RCC 7860 (cell line): ENCODE results near the gene SCFD1.
"Not testable (repeated sequence)": the region's sequence is repeated elsewhere in the genome, so short reads cannot be mapped to it uniquely, and the experiment has no call there.

Experiments used
- DNase-seq: peaks from one replicate; pipeline ENCODE4 v3.0.0-alpha.2; 2015; ENCODE audit warnings: low spot score
- FAIRE-seq: peaks from 2 replicates; lab custom pipeline; 2012; peaks lifted over from hg19 to GRCh38; lab: Jason Lieb, UNC

The SCFD1 gene, protein sequence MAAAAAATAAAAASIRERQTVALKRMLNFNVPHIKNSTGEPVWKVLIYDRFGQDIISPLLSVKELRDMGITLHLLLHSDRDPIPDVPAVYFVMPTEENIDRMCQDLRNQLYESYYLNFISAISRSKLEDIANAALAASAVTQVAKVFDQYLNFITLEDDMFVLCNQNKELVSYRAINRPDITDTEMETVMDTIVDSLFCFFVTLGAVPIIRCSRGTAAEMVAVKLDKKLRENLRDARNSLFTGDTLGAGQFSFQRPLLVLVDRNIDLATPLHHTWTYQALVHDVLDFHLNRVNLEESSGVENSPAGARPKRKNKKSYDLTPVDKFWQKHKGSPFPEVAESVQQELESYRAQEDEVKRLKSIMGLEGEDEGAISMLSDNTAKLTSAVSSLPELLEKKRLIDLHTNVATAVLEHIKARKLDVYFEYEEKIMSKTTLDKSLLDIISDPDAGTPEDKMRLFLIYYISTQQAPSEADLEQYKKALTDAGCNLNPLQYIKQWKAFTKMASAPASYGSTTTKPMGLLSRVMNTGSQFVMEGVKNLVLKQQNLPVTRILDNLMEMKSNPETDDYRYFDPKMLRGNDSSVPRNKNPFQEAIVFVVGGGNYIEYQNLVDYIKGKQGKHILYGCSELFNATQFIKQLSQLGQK

DNA sequence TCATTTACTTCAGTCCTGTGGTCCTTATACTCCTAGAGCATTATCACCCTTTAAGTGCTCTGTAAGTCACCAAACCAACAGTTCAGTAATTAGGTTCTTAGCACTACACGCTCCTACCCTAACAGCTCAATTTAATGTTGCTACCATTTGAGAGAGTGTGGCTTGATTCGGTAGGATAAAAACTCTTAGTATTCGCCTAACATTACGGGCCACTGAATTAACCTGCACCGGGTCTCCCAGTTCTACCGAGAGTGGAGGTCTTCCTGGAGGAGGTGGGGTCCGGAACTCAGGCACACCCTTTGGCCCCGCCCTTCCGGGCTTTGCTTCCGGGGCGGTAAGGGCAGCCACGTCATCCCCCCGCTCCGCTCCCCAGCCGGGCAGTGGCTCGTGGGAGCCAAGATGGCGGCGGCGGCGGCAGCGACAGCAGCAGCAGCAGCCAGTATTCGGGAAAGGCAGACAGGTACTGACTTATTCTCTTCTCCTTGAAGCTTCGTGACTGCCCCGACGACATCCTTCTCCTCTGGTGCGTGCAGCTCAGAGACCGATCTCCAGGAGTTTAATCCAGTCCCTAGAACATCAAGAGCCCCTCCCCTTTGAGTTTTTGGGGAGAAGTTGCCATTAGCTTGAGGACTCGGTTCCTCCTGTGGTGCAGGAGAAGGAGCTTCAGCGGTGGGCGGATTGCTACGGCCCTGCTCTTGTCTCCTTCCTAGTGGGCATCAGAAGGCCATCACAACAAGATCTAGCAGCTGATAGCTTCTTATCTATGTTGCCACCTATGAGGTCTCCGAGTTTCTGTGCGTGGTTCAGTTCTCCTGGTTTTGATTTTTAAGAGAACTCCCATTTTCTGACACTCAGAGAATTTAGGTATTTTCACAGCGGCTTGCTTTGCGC lies at the start of gene SCFD1:
SCFD1 (plus strand) TSS at position 380 of the 891 bp plus-strand sequence; CDS start at position 400, 20 bp downstream.
- DNase-seq (peak; percentile 71), FAIRE-seq (no peak)

DNA sequence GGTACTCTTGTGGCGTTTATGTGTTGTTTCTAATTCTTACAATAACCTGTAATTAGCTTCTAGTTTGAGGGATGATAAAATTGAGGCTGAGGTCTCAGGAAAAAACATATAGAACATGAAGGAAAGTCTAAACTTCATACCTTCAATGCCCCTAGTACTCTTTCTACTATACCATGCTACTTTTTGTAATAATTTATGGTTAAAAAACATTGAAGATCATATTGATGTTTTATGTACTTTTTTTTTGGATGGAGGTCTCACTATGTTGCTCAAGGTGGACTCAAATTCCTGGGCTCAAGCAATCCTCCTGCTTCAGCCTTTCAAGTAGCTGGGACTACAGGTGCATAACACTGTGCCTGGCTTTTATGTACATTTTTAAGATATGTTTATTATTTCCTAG lies 49.3 kb upstream of the SCFD1 start:
- FAIRE-seq (no peak), DNase-seq (no peak)

DNA sequence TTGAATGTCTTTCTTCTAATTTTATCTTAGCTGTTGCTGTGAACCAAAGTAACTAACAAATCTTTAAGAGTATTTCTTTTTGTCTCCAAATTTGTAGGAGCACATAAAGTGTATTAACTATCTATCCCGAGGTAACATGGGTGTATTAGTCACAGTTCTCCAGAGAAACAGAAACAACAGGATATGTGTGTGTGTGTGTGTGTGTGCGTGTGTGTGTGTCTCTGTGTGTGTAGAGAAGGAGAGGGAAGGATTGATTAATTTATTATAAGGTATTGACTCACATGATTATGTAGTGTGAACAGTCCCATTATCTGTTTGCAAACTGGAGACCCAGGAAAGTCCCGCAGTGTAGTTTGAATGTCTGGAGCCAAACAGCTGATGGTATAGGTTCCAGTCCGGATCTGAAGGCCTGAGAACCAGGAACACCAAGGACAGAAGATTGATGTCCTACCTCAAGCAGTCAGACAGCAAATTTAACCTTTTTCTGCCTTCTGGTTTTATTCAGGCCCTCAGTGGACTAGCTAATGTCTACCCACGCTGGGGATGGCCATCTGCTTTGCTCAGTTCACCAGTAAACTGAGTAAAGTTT lies 48.8 kb upstream of the SCFD1 start:
- DNase-seq (no peak), FAIRE-seq (no peak)

DNA sequence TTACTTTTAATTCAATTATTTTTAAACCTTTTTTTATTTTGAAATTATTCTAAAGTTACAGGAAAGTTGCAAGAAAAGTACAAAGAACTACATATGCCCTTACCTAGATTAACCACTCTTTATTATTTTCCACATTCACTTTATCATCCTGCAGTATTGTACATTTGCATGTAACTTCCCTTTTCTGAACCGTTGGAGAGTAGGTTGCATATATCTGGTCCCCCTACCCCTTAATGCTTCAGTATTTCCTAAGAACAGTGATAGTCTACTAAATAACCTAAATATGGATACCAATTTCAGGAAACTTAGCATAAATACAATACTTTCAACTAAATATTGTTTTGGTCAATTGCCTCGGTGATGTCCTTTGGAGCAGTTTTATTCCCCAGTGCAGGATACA lies 48.2 kb upstream of the SCFD1 start:
- DNase-seq (no peak), FAIRE-seq (no peak)

DNA sequence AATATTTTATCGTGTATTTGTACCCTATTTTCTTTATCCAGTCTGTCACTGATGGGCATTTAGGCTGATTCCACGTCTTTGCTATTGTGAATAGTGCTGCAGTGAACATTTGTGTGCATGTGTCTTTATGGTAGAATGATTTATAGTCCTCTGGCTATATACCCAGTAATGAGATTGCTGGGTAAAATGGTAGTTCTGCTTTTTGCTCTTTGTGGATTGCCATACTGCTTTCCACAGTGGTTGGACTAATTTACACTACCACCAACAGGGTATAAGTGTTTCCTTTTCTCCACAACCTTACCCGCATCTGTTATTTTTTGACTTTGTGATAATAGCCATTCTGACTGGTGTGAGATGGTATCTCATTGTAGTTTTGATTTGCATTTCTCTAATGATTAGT lies 47.3 kb upstream of the SCFD1 start:
- FAIRE-seq, DNase-seq: not testable (repeated sequence)

DNA sequence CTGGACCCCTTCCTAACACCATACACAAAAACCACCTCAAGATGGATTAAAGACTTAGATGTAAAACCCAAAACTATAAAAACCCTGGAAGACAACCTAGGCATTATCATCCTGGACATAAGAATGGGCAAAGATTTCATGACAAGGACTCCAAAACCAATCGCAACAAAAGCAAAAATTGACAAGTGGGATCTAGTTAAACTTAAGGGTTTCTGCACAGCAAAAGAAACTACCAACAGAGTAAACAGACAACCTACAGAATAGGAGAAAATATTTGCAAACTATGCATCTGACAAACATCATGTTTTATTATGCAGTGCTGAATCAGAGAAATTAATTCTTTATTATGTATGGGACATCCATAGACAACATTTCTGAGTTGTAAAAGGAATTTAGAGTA lies 45.8 kb upstream of the SCFD1 start:
- FAIRE-seq, DNase-seq: not testable (repeated sequence)

DNA sequence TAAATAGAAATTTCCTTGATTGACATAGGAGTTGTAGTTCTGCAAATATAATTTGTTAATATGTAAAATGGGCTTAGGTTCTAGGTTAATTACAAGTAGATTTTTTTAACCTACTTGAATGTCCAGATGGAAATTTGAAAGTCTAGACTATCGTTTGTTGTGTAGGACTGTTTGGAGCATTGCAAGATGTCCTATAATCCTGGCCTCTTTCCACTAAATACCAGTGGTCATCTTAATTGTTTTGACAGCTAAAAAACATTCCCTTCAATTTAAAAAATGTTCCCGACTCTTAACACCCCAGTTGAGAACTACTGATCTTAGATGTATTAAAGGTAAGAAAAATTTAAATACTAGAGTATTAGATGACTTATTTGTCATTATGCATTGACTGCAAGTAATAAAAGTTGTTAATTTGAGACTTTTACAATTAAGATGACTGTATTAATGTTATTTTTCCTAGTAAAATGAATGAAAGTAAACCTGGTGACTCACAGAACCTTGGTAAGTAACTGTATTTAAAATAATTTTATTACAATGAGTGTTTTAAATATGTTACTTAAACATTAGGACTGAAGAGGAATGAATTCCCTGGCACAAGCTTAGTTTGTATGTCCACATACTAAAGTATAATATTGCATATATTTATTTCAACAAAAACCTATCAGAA lies 41.4 kb upstream of the SCFD1 start:
- FAIRE-seq (no peak), DNase-seq (no peak)

DNA sequence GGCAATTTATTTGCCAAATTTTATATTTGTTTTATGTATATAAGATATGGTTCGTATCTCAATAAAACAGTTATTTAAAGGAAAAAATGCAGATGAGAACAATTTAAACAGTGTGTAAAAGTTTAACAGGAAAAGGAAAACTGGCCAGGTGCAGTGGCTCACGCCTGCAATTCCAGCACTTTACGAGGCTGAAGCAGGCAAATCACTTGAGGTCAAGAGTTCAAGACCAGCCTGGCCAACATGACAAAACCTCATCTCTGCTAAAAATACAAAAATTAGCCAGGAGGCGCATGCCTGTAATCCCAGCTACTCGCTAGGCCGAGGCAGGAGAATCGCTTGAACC lies 40.9 kb upstream of the SCFD1 start:
- DNase-seq (no peak), FAIRE-seq (no peak)

DNA sequence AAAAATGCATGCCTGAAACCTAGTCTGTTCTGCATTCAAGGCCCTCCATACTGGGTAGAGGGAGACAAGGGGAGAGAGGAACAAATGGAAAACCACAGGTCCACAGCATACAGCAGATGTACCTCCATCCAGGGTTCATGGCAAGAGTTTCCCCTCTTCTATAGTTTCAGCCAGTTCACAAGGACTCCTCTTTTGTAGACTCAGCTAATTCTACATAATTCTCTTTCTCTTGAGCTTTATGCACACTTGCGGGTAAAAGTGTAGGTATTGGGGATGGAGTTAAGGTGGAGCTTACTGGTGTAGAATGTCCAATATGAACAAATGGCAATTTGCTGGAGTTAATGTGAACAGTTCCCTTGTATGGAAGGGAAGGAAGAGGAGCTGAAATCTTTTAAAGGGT lies 39.7 kb upstream of the SCFD1 start:
- DNase-seq (no peak), FAIRE-seq (no peak)

DNA sequence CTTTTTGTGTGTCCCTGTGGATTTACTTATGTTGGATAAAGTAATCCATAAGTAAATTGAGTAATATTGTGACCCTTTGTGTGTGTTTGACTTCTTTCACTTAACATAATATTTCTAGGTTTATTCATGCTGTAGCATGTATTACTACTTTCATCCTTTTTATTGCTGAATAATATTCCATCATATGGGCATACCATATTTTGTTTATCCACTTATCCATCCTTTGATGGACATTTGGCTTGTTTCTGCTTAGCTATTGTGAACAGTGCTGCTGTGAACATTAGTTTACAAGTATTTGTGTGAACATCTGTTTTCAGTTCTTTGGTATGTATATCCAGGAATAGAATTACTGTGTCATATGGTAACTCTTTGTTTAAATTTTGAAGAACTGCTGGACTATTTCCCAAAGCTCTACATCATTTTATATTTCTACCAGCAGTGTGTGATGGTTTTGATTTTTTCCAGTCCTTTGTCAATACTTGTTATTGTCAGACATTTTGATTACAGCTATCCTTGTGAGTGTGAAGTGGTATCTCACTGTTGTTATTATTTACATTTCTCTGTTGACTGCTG lies 38.0 kb upstream of the SCFD1 start:
- FAIRE-seq (no peak), DNase-seq (no peak)

DNA sequence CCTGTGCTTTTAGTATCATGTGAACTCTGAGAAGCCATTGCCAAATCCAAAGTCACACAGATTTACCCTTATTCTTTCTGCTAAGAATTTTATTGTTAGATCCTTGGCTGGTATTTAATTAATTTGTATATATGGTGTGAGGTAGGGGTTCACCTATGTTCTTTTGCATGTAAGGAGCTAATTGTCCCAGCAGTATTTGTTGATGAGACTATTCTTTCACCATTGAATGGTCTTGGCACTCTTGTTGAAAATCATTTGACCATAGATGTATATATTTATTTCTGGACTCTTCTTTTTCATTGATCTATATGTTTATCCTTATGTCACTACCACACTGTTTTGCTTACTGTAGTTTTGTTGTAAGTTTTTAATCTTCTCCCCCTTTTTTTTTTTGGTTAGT lies 36.9 kb upstream of the SCFD1 start:
- FAIRE-seq (no peak), DNase-seq (no peak)

DNA sequence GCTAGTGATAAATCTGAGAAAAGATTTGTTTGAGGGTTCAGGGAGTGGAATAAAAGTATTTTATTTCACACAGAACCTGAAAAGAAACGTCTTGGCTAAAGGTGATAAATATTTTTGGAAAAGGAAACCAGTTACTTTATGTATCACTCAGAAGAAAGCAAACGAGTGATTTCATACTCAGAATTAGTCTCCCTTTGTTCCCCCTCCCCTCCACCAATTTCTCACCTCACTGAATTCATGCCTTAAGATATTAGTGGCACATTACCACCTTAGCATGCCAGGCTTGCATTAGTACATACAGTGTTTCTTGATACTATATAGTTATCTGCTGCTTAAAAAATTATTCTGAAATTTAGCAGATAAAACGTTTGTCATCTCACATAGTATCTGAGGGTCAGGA lies 35.0 kb upstream of the SCFD1 start:
- DNase-seq (no peak), FAIRE-seq (no peak)

DNA sequence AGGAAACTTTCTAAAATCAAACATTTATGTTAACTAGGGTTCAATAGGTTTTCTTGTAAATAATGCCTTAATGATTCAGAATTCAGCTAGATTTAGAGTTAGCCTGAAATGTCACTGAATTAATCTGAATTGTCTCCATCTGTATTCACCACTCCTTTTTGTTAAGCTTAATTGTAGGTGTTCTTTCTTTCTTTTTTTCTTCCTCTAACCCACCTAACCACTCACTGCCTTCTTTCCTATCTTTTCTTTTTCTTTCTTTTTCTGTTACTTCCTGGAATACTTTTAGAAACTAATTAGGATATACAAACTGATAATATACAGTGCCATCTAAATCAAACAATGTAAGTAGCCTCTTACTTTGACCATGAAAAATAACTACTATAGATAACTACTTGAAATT lies 33.2 kb upstream of the SCFD1 start:
- FAIRE-seq = no peak
- no peak for DNase-seq

DNA sequence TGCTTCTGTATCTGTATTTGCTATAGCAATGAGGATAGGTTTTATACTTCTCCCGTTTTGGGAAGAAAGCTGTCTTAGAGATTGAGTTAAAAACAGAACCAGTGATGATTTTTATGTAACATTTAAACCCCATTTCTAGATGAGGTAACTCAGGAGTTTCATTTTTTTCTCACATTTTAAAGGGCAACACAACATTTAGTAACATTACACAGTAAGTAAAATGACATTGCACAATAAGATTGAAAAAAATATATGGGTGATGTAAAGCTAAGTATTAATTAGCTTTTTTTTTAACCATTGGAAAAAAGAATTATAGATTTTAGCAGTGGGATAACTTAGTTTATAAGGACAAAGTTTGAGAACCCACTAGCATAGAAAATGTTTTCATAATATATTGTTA lies 25.2 kb upstream of the SCFD1 start:
- DNase-seq (no peak), FAIRE-seq (no peak)

DNA sequence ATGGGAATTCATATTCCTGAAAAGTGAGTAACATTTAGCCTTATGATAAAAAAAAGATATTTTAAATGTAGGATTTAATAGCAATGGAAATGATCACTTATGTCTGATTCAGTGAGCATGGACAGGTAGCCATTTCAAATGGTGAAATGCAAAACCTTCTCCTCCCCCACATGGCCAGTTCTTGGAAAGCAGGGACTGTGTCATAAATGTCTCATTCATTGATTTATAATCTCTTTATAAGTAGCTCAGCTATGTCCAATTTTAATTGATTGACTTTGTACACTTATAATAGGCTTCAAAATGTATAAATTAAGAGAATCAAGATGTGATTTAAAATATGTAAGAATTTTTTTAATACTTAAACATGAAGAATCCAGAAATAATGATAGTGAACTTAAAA lies 24.6 kb upstream of the SCFD1 start:
- DNase-seq (no peak), FAIRE-seq (no peak)

DNA sequence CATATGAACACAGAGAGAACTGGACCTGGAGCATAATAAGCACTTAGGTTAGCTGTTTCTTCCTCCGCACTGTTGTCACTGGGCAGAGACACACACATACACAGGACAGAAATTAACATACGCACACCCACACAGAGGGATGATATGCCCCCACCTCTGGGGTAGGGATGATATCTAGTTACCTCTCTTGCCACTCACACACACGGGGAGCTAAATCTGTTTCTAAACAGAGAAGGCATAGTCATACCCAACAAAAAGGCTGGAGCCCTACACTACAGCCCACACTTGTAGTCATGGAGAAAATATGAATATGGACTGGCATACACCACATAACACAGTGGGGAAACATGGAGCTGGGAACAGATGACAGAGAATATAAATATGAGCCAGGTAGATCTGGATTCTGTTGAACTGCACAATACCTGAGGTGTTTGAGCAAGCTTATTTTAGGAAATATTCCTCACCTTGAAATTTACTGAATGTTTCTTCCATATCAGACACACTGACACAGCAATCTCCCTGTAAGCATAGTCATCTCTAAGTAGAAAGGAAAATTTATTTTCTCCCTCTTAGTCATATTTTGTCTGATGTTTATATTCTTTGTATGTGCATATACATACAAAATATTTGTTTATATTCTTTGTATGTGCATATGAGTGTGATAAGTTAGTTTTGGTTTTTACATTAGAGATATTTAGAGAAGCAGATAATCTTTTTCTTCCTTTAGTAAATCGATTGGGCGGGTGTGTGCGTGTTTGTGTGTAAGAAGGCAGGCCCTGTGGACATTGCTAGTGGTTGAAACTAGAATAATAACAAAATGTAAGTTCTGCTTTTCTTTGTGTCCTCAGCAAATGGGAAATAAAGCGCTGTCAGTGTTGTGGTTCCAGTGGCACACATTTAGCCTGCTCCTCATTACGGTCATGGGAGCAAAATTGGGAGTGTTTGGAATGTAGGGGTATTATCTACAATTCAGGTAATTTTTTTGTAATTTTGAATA lies 20.9 kb upstream of the SCFD1 start:
- DNase-seq (no peak), FAIRE-seq (no peak)

DNA sequence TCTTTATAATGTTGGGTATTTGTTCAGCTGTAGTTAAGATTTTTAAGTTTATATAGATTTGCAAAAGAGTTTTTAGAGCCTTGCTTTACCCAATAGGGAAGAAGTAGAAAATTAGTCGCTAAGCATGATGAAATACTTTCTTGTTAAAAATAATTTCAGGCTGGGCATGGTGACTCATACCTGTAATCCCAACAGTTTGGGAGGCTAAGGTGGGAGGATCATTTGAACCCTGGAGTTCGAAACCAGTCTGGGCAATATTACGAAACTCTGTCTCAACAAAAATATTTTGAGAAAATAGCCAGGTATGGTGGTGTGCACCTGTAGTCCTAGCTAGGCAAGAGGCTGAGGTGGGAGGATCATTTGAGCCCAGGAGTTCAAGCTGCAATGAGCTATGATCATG lies 18.7 kb upstream of the SCFD1 start:
- FAIRE-seq (no peak), DNase-seq (no peak)

DNA sequence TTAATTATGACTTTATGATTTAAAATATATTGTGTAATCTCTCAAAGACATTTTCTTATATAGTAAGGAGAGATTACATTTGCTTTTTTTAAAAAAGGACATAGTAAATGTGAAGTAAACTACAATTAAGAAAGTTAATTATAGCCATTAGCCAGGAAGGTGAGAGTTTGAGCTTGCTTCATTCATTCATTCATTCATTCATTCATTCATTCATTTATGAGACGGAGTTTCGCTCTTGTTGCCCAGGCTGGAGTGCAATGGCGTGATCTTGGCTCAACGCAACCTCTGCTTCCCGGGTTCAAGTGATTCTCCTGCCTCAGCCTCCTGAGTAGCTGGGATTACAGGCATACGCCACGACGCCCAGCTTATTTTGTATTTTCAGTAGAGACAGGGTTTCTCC lies 17.4 kb upstream of the SCFD1 start:
- not testable (repeated sequence) for DNase-seq, FAIRE-seq

DNA sequence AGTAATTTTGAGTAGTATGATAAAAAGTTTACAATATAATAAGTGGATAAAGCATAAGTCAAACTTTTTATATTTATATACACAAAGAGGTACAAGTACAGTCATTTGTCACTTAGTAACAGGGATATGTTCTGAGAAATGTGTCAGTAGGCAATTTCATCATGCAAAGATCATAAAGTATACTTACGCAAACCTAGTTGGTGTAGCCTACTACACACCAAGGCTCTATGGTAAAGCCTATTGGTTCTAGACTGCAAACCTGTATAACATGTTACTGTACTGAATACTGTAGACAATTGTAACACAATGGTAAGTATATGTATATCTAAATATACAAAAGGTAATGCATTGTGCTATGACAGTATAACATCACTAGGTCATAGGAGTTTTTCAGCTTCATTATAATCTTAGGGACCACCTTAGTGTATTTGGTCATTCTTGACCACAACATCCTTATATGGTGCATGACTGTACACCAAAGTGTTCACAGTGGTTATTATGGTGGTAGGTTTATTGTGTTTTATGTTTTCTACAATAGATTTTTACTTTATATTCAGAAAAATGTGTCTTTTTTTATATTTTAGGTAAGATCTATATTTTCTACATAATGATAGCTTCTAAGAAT lies 14.9 kb upstream of the SCFD1 start:
- DNase-seq (no peak), FAIRE-seq (no peak)
